SK-N-SH treated with all-trans-retinoic acid at 6 μM for 48 hours (cell line): ENCODE measurements around the gene ACADVL.

ENCODE experiments used
- ATAC-seq: fragments of 200-7000 bp; cut with Tn5 transposase; 3 replicates; pipeline ENCODE4 v1.9.1; 2020; ENCODE audit warnings: mild to moderate bottlenecking, moderate library complexity
- ARNTL ChIP-seq: fragments of 450-650 bp; formaldehyde crosslinking; IDR thresholded peaks from 2 replicates; pipeline ENCODE4 v1.5.0; 2020; ENCODE audit warnings: low read depth, mild to moderate bottlenecking, moderate library complexity, borderline replicate concordance
- BACH2 ChIP-seq: fragments of 250-450 bp; sonication (Bioruptor Pico); IDR thresholded peaks from 2 replicates; pipeline ENCODE4 v1.9.0; 2021; ENCODE audit warnings: mild to moderate bottlenecking, borderline replicate concordance
- CSDC2 ChIP-seq: fragments of 250-450 bp; sonication (Bioruptor Pico); IDR thresholded peaks from 2 replicates; pipeline ENCODE4 v1.5.0; 2020; ENCODE audit warnings: mild to moderate bottlenecking, moderate library complexity
- GLIS3 ChIP-seq: fragments of 250-450 bp; sonication (Bioruptor Pico); IDR thresholded peaks from 2 replicates; pipeline ENCODE4 v1.5.0; 2020; ENCODE audit warnings: mild to moderate bottlenecking, moderate library complexity
- ISL1 ChIP-seq: fragments of 250-450 bp; sonication (Bioruptor Pico); IDR thresholded peaks from 2 replicates; pipeline ENCODE4 v2.1.2; 2022; ENCODE audit warnings: mild to moderate bottlenecking, moderate library complexity
- OSR1 ChIP-seq: fragments of 250-450 bp; sonication (Bioruptor Pico); IDR thresholded peaks from 2 replicates; pipeline ENCODE4 v1.8.0; 2022; ENCODE audit warnings: moderate library complexity, mild to moderate bottlenecking, inconsistent platforms
- PPARA ChIP-seq: fragments of 250-450 bp; sonication (Bioruptor Pico); IDR thresholded peaks from 2 replicates; pipeline ENCODE4 v1.5.0; 2020; ENCODE audit warnings: mild to moderate bottlenecking, borderline replicate concordance
- RARB ChIP-seq: fragments of 250-450 bp; sonication (Bioruptor Pico); IDR thresholded peaks from 2 replicates; pipeline ENCODE4 v1.8.0; 2021; ENCODE audit warnings: mild to moderate bottlenecking, moderate library complexity
- SNAI2 ChIP-seq: fragments of 250-450 bp; sonication (Bioruptor Pico); IDR thresholded peaks from 2 replicates; pipeline ENCODE4 v1.5.0; 2020; ENCODE audit warnings: mild to moderate bottlenecking, moderate library complexity
- TCF4 ChIP-seq: fragments of 250-450 bp; sonication (Bioruptor Pico); IDR thresholded peaks from 2 replicates; pipeline ENCODE4 v1.8.0; 2021; ENCODE audit warnings: mild to moderate bottlenecking, moderate library complexity, borderline replicate concordance
- TOX ChIP-seq: fragments of 250-450 bp; sonication (Bioruptor Pico); IDR thresholded peaks from 2 replicates; pipeline ENCODE4 v1.8.0; 2021; ENCODE audit warnings: mild to moderate bottlenecking, moderate library complexity, borderline replicate concordance
- ZC3H10 ChIP-seq: fragments of 250-450 bp; sonication (Bioruptor Pico); IDR thresholded peaks from 2 replicates; pipeline ENCODE4 v1.5.1; 2021; ENCODE audit warnings: mild to moderate bottlenecking, moderate library complexity
- ZFP3 ChIP-seq: fragments of 250-450 bp; sonication (Bioruptor Pico); IDR thresholded peaks from 2 replicates; pipeline ENCODE4 v1.5.0; 2020; ENCODE audit warnings: mild to moderate bottlenecking, moderate library complexity
- ZFP30 ChIP-seq: fragments of 450-650 bp; formaldehyde crosslinking; IDR thresholded peaks from 2 replicates; pipeline ENCODE4 v1.5.0; 2022; ENCODE audit warnings: mild to moderate bottlenecking, moderate library complexity
- ZNF565 ChIP-seq: fragments of 450-650 bp; formaldehyde crosslinking; conservative IDR thresholded peaks from 2 replicates; pipeline ENCODE4 v1.5.0; 2020; ENCODE audit warnings: low read depth, mild to moderate bottlenecking, moderate library complexity
- ZNF70 ChIP-seq: fragments of 450-650 bp; formaldehyde crosslinking; IDR thresholded peaks from 2 replicates; pipeline ENCODE4 v1.5.0; 2020; ENCODE audit warnings: mild to moderate bottlenecking, moderate library complexity
- ZNF8 ChIP-seq: fragments of 450-650 bp; formaldehyde crosslinking; IDR thresholded peaks from 2 replicates; pipeline ENCODE4 v1.5.0; 2020; ENCODE audit warnings: mild to moderate bottlenecking, moderate library complexity
- TF ChIP-seq, protein P1 (sequence below): fragments of 250-450 bp; sonication (Bioruptor Pico); IDR thresholded peaks from 2 replicates; pipeline ENCODE4 v1.8.0; 2021; ENCODE audit warnings: low read depth, mild to moderate bottlenecking, moderate library complexity, borderline replicate concordance
- TF ChIP-seq, protein P2 (sequence below): fragments of 250-450 bp; sonication (Bioruptor Pico); IDR thresholded peaks from 2 replicates; pipeline ENCODE4 v1.5.1; 2021; ENCODE audit warnings: mild to moderate bottlenecking, moderate library complexity
- TF ChIP-seq, protein P3 (sequence below): fragments of 250-450 bp; sonication (Bioruptor Pico); IDR thresholded peaks from 2 replicates; pipeline ENCODE4 v1.8.0; 2020; ENCODE audit warnings: mild to moderate bottlenecking, moderate library complexity, borderline replicate concordance
- TF ChIP-seq, protein P4 (sequence below): fragments of 250-450 bp; sonication (Bioruptor Pico); IDR thresholded peaks from 2 replicates; pipeline ENCODE4 v1.5.0; 2020; ENCODE audit warnings: mild to moderate bottlenecking, moderate library complexity
- TF ChIP-seq, protein P5 (sequence below): fragments of 250-450 bp; sonication (Bioruptor Pico); IDR thresholded peaks from 2 replicates; pipeline ENCODE4 v1.5.1; 2020; ENCODE audit warnings: low read depth, mild to moderate bottlenecking, moderate library complexity

Gene ACADVL

DNA sequence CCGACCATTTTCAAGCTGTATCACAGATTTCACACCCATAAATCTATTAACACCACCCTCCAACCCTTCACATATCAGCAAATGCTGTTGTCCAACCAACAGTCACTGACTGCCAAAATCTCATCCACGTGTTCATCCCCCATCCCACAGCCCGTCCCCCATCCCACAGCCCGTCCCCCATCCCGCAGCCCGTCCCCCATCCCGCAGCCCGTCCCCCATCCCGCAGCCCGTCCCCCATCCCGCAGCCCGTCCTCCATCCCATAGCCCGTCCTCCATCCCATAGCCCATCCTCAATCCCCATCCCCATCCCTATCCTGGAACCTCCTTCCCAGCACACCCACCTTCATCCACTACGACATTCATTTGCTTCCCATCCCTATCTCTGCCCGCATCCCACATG, 14.2 kb upstream of the ACADVL start:
- ATAC-seq, result no peak
- TF ChIP-seq ISL1 (CRISPR knock-in tag) (no peak), BACH2 (CRISPR knock-in tag) (no peak), ZFP30 (CRISPR knock-in tag) (no peak), ZC3H10 (CRISPR knock-in tag) (no peak), RARB (no peak), ZFP3 (no peak), OSR1 (CRISPR knock-in tag) (no peak), CSDC2 (CRISPR knock-in tag) (no peak), ZNF70 (CRISPR knock-in tag) (no peak), ARNTL (CRISPR knock-in tag) (no peak)
- TF ChIP-seq, protein P1, sequence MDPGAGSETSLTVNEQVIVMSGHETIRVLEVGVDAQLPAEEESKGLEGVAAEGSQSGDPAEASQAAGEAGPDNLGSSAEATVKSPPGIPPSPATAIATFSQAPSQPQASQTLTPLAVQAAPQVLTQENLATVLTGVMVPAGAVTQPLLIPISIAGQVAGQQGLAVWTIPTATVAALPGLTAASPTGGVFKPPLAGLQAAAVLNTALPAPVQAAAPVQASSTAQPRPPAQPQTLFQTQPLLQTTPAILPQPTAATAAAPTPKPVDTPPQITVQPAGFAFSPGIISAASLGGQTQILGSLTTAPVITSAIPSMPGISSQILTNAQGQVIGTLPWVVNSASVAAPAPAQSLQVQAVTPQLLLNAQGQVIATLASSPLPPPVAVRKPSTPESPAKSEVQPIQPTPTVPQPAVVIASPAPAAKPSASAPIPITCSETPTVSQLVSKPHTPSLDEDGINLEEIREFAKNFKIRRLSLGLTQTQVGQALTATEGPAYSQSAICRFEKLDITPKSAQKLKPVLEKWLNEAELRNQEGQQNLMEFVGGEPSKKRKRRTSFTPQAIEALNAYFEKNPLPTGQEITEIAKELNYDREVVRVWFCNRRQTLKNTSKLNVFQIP (CRISPR knock-in tag), result no peak
- TF ChIP-seq, protein P2, sequence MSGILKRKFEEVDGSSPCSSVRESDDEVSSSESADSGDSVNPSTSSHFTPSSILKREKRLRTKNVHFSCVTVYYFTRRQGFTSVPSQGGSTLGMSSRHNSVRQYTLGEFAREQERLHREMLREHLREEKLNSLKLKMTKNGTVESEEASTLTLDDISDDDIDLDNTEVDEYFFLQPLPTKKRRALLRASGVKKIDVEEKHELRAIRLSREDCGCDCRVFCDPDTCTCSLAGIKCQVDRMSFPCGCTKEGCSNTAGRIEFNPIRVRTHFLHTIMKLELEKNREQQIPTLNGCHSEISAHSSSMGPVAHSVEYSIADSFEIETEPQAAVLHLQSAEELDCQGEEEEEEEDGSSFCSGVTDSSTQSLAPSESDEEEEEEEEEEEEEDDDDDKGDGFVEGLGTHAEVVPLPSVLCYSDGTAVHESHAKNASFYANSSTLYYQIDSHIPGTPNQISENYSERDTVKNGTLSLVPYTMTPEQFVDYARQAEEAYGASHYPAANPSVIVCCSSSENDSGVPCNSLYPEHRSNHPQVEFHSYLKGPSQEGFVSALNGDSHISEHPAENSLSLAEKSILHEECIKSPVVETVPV (CRISPR knock-in tag), result no peak
- TF ChIP-seq, protein P3, sequence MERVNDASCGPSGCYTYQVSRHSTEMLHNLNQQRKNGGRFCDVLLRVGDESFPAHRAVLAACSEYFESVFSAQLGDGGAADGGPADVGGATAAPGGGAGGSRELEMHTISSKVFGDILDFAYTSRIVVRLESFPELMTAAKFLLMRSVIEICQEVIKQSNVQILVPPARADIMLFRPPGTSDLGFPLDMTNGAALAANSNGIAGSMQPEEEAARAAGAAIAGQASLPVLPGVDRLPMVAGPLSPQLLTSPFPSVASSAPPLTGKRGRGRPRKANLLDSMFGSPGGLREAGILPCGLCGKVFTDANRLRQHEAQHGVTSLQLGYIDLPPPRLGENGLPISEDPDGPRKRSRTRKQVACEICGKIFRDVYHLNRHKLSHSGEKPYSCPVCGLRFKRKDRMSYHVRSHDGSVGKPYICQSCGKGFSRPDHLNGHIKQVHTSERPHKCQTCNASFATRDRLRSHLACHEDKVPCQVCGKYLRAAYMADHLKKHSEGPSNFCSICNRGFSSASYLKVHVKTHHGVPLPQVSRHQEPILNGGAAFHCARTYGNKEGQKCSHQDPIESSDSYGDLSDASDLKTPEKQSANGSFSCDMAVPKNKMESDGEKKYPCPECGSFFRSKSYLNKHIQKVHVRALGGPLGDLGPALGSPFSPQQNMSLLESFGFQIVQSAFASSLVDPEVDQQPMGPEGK (CRISPR knock-in tag), result no peak

DNA sequence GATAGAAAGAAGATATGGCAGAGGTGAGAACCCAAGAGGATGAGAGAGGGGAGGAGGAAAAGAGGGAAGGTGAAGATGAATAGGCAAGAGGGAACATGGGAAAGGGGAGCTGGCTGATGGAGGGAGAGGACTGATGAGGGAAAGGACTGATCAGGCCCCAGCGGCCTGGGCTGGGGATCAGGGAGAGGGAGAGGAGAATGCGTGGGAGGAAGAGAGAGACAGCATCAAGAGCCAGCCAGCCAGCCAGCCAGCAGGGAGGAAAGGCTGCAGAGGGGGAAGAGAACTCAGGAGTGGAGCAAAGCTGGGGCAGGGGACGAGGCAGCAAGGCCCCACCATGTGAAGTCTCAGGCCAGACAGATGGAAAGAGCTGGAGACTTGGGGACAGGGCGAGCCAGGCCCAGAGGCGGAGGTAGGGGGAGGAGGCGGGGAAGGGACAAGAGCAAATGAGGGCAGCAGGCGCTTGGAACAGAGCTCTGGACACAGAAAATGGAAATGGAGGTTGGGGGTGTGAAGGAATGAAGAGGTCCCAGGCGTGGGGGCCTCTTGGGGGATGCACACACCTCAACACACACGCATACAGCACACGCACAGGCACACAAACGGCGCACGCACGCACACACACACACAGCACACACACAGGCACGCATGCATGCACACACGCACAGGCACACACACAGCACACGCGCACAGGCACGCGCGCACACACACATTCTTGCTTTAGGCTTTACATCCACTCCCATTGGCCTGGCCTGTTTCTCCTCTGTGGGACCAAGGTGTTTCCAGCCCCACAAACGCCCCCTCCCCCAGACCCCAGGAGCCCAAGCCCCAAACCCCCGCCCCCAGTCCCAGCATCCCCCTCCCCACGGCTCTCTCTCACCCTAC, 12.4 kb upstream of the ACADVL start:
- ATAC-seq, result no peak
- no peak for TF ChIP-seq SNAI2 (CRISPR knock-in tag)
- TF ChIP-seq ZNF70 (CRISPR knock-in tag), result no peak
- TF ChIP-seq ZFP3, result no peak
- TF ChIP-seq ZFP30 (CRISPR knock-in tag), result no peak
- no peak for TF ChIP-seq BACH2 (CRISPR knock-in tag)
- no peak for TF ChIP-seq PPARA (CRISPR knock-in tag)
- TF ChIP-seq, protein P4, sequence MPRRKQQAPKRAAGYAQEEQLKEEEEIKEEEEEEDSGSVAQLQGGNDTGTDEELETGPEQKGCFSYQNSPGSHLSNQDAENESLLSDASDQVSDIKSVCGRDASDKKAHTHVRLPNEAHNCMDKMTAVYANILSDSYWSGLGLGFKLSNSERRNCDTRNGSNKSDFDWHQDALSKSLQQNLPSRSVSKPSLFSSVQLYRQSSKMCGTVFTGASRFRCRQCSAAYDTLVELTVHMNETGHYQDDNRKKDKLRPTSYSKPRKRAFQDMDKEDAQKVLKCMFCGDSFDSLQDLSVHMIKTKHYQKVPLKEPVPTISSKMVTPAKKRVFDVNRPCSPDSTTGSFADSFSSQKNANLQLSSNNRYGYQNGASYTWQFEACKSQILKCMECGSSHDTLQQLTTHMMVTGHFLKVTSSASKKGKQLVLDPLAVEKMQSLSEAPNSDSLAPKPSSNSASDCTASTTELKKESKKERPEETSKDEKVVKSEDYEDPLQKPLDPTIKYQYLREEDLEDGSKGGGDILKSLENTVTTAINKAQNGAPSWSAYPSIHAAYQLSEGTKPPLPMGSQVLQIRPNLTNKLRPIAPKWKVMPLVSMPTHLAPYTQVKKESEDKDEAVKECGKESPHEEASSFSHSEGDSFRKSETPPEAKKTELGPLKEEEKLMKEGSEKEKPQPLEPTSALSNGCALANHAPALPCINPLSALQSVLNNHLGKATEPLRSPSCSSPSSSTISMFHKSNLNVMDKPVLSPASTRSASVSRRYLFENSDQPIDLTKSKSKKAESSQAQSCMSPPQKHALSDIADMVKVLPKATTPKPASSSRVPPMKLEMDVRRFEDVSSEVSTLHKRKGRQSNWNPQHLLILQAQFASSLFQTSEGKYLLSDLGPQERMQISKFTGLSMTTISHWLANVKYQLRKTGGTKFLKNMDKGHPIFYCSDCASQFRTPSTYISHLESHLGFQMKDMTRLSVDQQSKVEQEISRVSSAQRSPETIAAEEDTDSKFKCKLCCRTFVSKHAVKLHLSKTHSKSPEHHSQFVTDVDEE (CRISPR knock-in tag), result no peak
- TF ChIP-seq, all 23 proteins: peak for 0

DNA sequence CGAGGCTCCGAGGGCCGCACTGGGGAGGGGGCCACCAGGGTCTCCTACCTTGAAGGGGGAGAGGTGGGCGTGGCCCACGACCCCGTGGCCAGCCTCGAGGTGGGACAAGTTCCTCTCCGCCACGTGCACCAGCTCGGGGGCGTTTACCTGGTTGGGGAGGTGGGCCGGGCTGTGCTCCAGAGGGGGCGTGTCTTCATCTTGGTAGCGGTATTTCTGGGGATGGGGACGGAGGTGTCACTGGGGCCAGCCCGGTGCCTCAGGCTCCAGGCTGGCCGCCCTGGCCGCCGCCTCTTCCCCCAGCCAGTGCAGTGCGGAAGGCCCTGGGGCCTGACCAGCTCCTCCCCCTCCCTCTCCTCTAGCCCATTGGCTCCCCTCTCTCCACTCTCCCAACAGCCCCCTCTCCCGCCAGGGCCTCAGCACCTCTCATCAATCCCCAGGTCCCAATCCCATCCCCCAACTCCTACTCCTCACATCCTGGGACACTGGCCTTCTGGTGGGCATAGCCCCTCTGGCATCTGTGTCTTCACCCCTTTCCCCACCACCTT, 11.6 kb upstream of the ACADVL start:
- ATAC-seq, result no peak
- TF ChIP-seq, protein P5, sequence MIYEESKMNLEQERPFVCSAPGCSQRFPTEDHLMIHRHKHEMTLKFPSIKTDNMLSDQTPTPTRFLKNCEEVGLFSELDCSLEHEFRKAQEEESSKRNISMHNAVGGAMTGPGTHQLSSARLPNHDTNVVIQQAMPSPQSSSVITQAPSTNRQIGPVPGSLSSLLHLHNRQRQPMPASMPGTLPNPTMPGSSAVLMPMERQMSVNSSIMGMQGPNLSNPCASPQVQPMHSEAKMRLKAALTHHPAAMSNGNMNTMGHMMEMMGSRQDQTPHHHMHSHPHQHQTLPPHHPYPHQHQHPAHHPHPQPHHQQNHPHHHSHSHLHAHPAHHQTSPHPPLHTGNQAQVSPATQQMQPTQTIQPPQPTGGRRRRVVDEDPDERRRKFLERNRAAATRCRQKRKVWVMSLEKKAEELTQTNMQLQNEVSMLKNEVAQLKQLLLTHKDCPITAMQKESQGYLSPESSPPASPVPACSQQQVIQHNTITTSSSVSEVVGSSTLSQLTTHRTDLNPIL (CRISPR knock-in tag), result no peak
- TF ChIP-seq TOX (CRISPR knock-in tag) (no peak), RARB (no peak), ARNTL (CRISPR knock-in tag) (no peak), ZNF565 (no peak), PPARA (CRISPR knock-in tag) (no peak), ZNF8 (CRISPR knock-in tag) (no peak), OSR1 (CRISPR knock-in tag) (no peak), ZFP3 (no peak), ISL1 (CRISPR knock-in tag) (no peak), GLIS3 (CRISPR knock-in tag) (no peak), SNAI2 (CRISPR knock-in tag) (no peak), TCF4 (CRISPR knock-in tag) (no peak)
- TF ChIP-seq, protein P4 (CRISPR knock-in tag), result no peak
- TF ChIP-seq, protein P2 (CRISPR knock-in tag), result no peak
